Stimulated activated CD4-positive, alpha-beta T cell treated with anti-CD3 and anti-CD28 coated beads, Interleukin-1b, Interleukin-23, amount 100 ng/mL, for 24 hours (primary cell): ENCODE results near the gene ACSF3.
A peak's percentile ranks its signal among the peaks of the same experiment; 100 is the strongest.

Source experiments
- DNase-seq, 4 experiments: peaks; one replicate each; pipeline ENCODE4 v3.0.0-alpha.2; 2020; ENCODE audit warnings: low read depth in 4 of 4, low spot score in 1 of 4

The ACSF3 gene

DNA sequence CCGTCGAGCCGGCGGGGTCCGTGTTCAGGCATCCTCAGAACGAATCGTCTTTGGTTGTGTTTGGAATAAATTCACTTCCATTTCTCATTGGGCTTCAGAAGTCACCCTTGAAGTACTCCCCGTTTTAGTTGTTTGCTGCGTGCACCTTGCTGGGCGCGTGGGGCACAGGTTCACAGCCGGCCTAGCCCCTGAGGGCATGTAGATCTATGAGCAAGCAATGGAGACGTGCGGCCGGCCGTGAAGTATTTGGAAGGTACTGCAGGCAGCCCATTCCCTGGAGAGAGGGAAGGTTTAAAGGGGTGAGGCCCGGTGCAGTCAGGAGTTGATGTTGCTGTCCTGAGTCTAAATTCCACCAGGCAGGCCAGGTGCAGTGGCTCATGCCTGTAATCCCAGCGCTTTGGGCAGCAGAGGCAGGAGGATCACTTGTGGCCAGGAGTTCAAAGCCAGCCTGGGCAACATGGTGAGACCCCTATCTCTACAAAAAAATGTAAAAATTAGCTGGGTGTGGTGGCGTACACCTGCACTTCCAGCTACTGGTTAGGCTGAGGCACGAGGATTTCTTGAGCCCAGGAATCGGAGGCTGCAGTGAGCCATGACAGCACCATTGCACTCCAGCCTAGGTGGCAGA lies 714 bp downstream of the ACSF3 start:
- DNase-seq: no peak

DNA sequence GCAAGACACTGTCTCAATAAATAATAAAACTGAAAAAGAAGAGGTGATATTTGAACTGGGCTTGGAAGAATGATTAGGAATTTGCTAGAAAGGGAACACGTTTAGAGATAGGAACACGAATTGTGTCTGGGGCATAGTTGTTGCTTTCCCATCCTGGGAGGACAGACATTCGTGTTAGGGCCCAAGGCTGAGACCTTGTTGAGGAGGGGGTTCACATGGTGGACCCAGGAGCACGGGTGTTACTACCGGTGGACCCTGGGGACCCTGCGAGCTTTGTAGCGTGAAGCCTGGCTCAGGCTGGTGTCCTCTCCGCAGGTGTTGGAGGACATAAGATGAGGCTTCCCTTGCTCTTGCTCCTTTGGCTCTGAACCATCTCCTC lies 1.2 kb downstream of the ACSF3 start:
- no peak for DNase-seq

DNA sequence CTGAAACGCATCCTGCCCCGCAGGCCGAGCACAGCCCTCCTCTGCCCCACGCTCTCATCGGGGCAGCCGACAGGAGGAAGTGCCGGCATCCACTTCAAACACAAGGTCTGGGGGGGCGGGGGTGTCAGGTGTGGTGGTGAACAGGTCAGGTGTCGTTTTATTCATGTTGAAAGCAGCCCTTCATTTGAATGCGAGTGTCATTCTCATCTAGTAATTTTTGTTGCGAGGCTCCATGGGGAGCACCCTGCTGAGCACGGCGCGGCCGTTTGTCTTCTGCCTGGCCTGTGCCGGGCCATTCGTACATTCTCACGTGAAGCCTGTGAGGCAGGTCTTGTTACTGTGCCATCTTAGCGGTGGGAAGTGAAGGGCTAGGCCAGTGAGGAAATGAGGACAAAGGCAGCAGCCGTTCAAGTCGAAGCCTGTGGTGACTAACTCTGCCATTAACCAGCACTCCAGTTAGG lies 1.9 kb downstream of the ACSF3 start:
- DNase-seq: no peak

DNA sequence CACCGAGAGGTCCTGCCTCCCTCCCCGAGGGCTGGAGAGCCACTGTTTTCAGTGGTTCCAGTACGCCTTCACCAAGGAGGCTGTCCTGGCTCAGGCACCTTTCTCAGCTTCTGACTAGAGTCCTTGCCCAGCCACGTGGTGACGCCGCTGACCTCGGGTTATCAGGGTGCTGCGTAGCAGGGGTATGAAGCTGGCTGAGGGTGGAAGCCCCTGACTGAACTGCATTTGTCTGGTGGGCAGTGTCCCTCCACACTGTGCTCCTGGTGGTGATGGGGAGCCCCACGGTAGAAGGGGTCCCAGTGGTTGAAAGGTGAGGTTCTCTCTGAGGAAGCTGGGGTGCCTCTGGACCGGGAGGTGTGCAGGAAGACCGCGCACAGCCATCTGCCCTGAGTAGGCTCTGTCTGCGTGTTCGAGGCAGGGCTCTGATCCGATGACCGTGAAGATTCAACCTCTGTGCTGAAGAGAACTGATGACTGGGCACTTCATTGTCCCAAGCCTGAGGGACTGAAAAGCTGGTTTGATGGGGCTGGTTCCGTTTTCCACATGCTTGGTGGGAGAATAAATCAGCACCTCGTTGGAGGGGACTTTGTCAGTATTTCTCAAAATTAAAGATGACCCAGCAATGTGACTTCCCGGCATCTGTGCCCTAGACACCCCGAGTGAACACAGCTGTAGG lies 2.5 kb downstream of the ACSF3 start:
- no peak for DNase-seq

DNA sequence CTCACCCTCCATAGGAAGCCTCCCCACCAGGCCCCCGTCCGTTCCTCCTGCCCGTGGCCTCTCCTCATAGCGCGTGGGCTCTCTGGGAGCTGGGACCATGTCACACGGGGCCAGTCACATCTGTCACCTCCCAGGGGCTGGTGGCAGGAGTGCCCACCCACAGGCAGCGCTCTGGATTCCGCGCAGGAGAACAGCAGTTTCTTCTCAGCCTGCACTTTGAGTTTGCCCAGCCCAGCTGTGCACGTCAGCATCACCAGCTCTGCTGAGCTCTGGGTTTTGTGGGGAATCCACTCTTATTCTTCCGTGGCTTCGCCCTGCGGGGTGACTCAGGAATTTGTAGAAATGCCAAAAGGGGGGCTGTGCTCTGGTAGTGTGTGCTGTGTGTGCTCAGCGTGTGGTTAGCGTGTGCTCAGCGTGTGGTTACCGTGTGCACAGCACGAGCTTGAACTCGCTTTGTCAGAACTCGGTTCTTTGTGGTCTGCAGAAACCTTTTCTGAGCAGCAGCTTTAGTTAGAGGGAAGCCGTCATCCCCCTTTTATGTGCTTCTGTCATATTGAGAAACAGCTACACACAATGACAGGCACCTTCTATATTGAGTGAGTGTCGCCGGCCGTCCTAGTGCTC lies 3.2 kb downstream of the ACSF3 start:
- peak; percentile 12 to 63 (median 48) for DNase-seq

DNA sequence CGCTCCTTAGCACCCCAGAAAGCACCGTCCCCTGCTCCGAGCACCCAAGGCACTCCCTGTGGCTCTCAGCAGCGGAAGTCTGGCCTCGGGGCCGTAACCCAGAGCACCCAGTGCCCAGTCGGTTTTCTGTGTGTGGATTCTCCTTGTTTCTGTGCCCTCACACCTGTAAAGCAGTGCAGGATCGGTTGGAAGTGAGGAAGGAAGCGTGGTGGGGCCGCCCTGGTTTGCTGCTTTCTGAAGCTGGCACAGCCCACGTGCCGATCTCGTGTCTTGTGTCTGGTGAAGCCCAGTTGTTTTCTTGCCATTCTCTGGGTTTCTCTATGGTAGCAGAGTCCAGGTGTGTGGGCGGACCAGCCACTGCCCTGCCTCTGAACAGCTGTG lies 3.7 kb downstream of the ACSF3 start:
- no peak for DNase-seq

DNA sequence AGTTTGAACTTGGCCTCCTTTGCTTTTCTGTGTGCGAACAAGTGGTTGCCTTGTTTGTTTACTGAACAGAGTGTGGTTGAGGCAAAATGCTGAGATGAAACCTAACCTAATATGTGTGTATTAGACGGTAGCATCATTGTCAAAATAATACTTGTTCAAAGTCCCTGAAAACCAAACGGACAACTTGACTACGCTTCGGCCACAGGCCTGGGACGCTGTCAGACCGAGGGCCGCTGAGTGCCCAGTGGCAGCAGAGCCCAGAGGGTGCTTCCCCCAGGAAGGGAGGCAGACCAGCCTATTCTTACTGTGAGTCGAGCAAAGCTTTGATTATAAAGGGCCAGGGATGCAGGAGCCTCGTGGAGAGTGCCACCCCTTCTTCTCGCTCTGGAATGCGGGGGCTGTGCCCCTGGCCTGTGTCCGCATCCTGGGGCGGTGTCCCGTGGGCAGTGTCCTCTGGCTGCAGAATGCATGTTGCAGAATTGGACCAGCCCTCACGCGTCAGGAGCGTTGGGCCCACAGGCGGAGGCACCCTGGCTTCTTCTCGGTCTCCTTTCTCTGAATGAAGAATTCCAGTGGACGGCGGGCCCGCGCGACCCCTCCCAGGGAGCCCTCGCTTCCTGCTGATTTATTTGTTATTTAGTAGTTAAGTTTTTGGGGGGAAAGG lies 5.2 kb downstream of the ACSF3 start:
- DNase-seq: no peak

DNA sequence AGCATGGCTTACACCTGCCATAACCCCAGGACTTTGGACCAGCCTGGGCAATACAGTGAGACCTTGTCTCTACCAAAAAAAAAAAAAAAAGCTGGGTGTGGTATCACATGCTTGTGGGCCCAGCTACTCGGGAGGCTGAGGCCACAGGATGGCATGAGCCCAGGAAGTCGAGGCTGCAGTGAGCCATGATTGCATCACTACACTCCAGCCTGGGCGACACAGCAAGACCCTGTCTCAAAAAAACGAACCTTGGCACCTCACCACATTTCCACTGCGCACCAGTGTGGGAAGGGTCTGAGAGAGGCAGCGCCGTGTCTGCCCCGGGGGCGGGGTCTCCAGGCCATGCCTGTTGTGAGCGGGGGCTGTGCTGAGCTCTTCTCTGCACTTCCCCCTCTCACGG lies 6.3 kb downstream of the ACSF3 start:
- no peak for DNase-seq

DNA sequence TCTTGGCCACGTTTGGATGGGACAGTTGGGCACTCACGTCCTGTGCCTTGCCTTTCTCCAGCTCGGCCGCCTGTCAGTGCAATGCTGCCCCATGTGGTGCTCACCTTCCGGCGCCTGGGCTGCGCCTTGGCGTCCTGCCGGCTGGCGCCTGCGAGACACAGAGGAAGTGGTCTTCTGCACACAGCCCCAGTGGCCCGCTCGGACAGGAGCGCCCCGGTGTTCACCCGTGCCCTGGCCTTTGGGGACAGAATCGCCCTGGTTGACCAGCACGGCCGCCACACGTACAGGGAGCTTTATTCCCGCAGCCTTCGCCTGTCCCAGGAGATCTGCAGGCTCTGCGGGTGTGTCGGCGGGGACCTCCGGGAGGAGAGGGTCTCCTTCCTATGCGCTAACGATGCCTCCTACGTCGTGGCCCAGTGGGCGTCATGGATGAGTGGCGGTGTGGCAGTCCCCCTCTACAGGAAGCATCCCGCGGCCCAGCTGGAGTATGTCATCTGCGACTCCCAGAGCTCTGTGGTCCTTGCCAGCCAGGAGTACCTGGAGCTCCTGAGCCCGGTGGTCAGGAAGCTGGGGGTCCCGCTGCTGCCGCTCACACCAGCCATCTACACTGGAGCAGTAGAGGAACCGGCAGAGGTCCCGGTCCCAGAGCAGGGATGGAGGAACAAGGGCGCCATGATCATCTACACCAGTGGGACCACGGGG lies 7.1 kb downstream of the ACSF3 start:
- DNase-seq: no peak

DNA sequence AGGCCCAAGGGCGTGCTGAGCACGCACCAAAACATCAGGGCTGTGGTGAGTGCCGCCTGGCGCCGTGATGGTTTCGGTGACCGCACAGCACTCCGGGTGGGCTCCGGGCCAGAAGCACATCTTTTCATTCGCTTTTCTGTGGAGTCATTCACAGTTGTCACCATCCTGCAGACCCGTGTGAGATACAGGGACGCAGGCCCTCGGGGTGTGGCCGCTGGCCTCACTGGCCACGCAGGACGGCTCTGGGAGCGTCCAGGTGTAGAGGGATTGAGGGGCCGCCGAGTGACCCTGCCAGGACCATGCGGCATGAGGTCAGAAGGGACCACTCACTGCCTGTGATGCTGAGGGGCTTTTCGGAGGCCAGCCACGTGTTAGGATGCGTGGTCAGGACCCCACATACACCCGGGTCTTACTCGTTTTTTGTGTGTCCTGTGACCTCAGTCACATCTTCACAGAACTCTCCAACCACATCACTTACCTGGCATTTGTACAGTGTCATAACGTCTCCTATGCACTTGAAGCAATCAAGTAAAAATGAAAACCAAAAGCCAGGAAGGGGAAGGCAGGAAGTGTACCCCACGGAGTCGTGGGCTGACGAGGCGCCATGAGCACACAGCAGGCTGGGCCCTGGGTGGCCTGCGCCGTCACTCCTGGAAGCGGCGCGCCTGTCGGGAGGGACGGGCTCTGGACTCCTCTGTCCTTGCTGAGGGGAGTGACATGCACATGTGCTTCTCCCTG lies 7.8 kb downstream of the ACSF3 start:
- no peak for DNase-seq

DNA sequence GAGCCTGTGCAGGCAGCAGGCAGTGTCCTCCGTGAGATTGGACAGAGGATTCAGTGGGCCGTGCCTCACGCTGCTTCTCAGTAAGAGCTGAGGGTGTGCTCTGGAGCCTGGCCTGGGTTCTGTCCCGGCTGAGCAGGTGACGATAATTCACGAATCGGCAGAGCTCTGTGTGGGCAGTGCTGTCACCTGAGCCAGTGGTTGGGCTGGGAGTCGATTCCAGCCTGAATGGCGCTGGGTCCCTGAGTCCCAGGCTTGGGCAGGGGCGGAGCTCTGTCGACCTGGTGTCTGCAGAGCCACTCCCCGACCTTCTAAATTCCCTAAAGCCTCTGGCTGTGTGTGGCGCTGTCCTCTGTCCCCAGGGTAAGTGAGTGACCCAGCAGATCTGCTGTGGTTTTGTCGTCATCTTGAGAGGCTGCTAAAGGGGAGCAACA lies 8.4 kb downstream of the ACSF3 start:
- DNase-seq: no peak

DNA sequence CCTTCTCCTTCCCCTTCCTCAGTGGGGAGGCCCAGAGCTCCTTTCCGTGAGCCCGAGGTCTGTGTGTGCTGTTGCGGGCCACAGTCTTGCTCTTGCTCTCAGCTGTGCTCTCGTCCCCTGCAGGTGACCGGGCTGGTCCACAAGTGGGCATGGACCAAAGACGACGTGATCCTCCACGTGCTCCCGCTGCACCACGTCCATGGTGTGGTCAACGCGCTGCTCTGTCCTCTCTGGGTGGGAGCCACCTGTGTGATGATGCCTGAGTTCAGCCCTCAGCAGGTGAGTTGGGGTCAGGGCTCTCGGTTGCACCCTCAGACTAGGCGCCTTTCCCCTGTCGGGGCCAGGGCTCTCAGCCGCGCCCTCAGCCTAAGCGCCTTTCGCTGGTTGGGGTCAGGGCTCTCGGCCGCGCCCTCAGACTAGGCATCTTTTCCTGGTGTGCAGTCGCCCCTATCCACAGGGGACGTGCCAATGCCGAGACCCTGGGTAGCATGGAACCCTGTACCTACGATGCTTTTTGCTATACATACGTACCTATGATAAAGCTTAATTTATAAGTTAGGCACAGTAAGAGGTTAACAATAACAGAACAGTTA lies 8.9 kb downstream of the ACSF3 start:
- DNase-seq: no peak

DNA sequence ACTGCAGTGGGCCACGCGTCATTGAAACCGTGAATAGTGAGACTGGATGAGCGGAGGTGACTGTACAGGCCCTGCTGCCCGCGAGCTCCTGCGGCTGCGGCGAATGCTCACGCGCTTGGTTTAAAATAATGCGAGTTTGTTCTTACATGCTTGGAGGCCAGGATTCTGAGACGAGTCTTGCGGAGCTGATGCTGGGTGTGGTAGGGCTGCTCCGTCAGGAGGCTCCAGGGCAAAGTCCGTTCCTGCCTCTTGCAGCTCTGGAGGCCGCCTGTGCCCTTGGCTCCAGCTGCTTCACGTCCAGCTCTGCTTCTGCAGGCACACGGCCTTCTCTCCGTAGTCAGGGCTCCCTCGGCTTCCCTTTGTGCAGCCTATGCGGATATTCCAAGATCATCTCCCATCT lies 9.5 kb downstream of the ACSF3 start:
- no peak for DNase-seq

DNA sequence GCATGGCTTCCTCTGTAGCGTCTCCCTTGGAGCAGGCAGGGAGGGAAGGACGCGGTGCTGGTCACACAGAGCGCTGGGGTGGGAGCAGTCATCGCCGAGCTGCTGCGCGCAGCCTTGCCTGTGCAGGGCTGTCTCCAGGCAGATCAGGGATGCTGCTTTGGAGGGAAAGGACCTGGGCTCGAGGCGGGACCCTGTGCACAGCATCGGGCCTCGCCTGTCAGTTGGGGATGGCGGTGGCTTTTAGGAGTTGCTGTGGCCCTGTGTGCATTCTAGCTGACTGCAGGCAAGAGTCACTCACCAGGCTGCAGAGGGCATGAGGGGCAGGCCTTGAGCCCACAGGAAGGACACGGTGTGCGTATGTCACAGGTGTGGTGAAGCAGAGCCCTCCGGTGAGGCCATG lies 10.1 kb downstream of the ACSF3 start:
- DNase-seq: no peak

DNA sequence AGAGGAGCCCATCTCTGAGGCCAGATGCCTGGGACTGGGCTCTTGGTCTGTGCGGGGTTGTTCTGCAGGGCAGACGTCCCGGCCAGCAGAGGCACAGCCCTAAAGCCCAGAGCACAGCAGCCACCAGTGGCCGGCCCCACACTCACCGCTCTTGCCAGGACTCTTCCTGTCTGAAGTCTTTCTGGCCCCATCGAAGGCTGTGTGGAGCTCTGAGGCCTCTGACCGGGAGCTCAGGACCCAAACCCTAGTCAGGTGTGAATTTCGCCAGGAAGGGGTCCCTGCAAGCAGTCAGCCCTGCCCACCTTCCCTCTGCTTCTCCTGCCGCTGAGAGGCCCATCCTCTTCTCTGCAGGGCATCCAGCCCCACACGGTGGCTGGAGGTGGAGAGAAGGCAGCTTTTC lies 10.7 kb downstream of the ACSF3 start:
- no peak for DNase-seq

DNA sequence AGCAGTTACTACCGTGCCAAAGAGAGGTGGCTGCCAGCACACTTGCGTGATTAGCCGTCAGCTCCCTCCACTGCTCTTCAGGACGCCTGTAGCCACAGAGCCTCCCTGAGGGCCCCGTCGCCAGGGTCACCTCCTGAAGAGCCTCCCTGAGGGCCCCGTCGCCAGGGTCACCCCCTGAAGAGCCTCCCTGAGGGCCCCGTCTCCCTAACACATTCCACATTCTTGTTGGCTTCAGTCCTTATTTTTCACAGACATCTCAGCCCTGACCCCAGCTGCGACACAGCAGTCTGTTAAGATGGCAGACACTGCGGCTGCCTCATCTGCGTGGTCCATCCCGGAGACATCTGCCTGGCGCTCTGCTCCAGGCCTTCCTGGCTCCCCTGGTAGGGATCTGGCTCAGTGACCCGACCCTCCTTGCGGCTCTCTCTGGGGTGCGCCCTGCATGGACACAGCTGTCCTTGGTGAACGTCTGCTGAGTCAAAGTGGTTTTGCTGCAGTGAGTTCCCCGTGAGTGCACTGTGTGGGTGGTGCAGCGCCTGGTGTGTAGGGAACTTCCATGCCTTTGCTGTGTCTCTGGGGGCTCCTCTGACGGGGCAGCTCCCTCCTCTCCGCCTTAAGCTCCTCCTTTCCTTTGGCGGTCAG lies 11.4 kb downstream of the ACSF3 start:
- no peak for DNase-seq

DNA sequence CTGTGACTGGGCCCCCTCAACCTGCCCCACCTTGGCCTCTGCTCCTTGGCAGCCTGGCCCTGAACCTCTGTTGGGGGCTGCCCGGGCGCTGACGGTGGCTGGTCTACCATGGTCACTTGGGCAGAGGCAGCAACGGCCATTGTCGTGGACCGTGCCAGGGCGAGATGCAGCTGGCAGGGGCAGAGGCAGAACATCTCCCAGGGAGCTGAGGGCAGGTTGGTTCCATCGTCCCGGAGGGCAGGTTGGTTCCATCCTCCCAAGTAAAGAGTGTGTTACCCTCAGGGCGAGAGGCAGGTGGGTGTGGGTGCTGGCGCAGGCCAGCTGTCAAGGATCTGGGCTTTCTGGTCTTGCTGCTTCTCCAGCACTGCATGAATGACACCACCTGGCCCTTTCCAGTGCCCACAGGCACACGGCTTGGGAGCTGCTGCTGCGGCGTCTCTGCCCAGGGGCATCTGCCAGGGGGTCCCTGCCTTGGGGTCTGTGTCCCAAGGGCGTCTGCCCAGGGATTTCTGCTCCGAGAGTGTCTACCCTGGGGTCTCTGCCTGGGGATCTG lies 12.0 kb downstream of the ACSF3 start:
- no peak for DNase-seq

DNA sequence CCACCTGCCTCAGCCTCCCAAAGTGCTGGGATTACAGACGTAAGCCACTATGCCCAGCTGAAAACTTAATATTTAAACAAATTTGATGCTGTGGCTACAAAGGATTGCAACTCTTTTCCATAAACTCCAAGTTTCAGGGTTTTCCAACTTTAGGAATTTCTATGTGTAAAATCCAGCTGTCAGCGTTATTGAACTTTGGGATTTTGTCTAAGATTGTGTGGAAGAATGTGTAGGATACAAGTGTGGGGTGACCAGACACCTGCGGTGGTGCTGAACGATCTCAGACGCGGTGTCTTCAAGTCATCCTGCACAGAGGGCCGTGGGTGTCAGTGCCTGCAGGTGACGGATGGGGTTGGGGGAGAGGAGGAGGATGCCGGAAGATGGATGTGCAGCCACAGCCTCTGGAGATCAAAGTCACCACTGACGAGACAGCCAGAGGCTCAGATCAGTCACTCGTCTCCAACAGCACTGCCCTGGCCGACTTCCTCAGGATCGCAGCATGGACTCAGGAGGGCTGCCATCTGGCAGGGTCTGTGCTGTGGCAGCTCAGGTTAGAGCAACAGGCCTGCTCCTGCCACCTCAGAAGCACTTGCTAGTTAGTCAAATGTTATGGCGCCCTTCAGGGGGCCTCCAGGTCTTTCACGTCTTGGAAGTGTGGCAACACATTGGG lies 13.0 kb downstream of the ACSF3 start:
- DNase-seq: no peak

DNA sequence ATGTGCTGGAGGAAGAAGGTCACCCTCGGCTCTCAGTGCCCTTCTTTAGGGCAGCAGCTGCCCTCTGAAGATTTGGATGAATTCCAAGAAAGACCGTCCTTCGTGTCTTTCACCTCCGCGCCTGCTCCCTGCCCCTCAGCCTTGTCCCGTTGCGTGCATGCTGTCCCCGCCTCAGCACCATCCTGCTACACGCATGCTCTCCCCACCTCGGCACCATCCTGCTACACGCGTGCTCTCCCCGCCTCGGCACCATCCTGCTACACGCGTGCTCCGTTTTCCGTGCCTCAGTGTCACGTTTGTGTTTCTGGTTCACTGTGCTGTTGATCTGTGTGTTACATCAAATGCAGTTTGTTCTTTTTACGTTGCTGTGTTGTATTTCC lies 13.5 kb downstream of the ACSF3 start:
- no peak for DNase-seq
